DOHH2 (cell line): ENCODE results near the gene TNS1.

Experiments used
- CTCF ChIP-seq: fragments of 200-600 bp; sonication (generic); IDR thresholded peaks from one replicate; pipeline ENCODE4 v1.5.1; 2014; ENCODE audit warnings: antibody characterized with exemption, mild to moderate bottlenecking, low read depth, low read length; ENCODE audit not compliant: poor library complexity, severe bottlenecking
- EZH2phosphoT487 ChIP-seq: fragments of 200-600 bp; sonication (generic); IDR thresholded peaks from 2 replicates; pipeline ENCODE4 v1.6.1; 2017; ENCODE audit warnings: borderline replicate concordance, mild to moderate bottlenecking, antibody characterized with exemption, low read length, moderate library complexity, mixed read lengths

DNA sequence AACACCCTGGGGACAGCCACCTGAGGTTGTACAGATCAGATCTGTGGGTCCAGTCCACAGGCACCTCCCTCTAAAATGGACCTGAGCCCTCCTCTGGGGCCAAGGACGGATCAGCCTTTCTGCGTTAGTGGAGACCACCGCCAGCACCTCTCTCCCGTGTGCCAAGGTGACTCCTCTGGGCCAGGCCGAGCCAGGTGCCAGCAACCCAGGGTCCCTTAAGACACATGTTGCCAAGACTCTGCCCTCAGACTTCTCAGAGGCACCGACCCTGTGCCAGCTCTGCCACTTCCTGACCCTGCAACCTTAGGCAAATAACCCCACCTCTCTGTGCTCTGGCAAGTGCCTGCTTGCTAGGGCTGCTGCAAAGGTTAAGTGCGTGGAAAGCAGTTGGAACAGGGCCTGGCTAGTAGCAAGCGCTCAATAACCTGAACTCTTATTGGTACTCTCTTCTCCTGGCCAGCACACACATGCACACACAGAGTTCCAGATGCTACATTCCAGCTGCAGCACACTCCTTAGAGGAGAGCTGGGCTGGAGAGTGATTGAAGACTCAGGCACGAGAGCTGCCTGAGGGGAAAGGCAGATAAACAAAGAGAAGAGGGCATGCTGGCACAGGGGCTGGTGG is 105.6 kb downstream of the TNS1 start:
- TF ChIP-seq CTCF (no peak), EZH2phosphoT487 (no peak)
